HG02642 (cell line): ENCODE measurements around the gene IQGAP2.
"Not testable (repeated sequence)": the region's sequence is repeated elsewhere in the genome, so short reads cannot be mapped to it uniquely, and the experiment has no call there.

Source experiments
- ATAC-seq: cut with Tn5 transposase; IDR thresholded peaks from one replicate; pipeline ENCODE4 v1.9.1; 2021; ENCODE audit warnings: mild to moderate bottlenecking; ENCODE audit not compliant: unreplicated experiment, poor library complexity

IQGAP2 gene

DNA sequence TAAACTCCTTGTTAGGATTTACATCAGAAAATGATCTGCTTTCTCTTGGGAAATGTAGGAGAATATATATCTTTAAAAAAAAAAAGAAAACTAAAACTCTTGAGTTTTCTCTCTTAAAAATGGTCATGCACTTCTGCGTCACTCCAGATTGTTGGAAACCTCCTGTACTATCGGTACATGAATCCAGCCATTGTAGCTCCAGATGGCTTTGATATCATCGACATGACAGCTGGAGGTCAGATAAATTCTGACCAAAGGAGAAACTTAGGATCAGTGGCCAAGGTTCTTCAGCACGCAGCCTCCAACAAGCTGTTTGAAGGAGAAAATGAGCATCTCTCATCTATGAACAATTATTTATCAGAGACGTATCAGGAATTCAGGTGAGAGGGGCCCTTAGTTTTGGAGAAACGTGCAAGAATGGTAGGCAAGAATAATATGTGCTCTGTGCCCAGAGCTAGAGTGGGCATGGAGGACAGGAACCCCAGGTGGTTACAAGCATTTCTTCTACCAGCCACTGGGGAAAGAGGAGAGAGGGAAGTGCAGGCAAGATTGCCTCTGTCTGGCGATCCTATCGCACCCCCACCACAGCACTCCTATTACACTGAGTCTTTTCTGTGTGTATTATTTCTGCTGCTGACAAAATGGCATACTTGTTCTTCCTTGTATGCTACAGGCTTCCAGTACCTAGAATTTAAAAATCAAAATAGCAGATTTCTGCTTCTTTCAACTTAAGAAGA is 271.4 kb downstream of the IQGAP2 start:
- ATAC-seq = no peak

GRCh38 chr5:76675364-76675763 is 272.3 kb downstream of the IQGAP2 start:
- no peak for ATAC-seq

- ATAC-seq = no peak
Observed at GRCh38 chr5:76677849-76678472, 274.9 kb downstream of the IQGAP2 start.

DNA sequence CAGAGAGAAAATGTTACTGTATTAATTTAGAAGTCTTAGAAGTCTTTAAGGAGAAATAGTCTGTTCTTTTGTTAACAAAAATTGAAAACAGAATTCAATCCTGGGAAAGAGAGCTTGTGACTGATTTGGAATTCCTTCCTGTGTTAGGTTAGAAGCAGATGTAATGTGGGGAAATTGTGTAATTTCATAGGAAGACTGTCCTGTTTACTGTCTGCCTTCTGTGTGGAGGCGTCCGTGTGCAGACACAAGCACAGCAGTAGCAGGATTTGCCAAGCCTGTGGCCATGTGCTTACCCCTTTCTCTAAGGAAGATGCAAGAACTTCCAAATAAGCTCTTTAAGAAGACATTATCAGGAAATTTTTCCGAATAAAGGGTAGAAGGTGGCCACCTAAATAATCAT is 276.1 kb downstream of the IQGAP2 start:
- no peak for ATAC-seq

DNA sequence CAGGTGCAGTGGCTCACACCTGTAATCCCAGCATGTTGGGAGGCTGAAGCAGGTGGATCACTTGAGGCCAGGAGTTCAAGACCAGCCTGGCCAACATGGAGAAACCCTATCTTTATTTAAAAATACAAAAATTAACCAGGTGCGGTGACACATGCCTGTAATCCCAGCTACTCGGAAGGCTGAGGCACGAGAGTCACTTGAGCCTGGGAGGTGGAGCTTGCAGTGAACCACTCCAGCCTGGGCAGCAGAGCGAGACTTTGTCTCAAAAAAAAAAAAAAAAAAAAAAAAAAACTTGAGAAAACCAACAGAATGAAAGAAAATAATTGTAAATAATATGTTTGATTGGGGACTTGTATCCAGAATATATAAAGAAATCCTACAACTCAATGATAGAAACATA is 277.7 kb downstream of the IQGAP2 start:
- not testable (repeated sequence) for ATAC-seq

DNA sequence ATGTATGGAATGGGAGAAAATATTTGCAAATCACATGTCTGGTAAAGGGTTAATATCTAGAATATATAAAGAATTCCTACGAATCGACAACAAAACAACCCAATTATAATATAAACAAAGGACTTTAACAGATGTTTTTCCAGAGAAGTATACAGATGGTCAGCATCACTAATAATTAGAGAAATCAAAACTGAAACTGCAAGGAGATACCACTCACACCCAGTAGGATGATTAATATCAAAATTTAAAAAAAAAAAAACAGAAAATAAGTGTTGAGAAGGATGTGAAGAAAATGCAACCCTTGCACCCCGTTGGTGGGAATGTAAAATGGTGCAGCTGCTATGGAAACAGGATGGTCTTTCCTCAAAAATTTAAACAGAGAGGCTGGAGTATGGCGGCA is 278.2 kb downstream of the IQGAP2 start:
- no peak for ATAC-seq

DNA sequence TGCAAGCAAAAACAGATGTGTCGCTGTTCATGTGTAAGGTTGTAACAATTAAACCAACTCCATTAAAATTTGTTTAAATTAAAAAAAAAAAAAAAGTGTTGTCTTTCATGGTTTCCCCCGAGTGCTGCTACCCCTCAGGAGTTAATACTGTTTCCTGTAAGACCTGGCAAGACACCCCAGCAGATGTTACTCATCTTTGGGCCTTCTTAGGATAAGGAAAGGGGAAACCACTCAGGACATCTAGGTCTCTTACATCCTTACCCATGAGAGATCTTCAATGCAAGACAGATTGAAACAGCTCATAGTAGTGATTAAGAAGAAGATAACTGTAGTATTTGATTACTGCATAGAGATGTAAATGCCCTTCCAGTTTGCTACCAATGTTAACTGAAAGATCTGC is 279.3 kb downstream of the IQGAP2 start:
- no peak for ATAC-seq

DNA sequence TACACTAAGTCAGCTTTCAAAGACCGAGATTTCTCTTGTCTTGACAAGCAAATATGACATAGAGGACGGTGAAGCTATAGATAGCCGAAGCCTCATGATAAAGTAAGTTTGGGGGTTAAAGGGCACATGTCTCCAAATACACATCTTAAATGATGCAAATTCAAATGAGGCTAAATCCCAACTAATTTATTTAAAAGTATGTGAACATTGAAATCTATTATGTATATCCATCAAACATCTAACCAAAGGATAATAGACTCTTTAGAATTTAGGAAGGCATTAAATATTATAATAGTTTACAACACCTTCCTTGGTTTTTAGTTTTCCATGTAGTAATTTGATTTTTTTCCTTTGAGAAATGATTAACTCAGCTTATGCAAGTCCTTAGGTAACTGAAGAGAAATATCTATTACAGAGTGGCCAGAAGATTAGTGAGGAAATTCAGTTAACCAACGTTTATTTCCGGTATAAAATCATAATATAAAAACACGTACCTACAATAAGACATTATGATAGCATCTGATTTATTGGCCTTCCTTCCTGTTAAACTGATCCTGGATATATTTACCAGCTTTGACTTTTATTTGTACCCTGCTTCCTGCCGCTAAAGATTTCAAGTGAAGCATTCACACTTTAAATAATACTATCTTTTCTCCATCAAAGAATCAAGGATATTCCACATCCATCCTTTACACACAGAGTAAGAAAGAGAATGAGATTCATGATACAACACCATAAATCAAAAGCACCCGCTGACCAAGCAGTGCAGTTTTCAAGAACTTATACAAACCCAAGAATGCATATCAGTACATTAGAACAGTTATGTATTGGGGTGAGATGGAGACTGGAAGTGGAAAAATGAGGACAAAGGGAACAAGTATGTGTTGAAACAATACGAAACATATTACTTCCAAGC is 281.0 kb downstream of the IQGAP2 start:
- ATAC-seq = no peak

- ATAC-seq = no peak
Observed at GRCh38 chr5:76684756-76685519, 281.9 kb downstream of the IQGAP2 start.

DNA sequence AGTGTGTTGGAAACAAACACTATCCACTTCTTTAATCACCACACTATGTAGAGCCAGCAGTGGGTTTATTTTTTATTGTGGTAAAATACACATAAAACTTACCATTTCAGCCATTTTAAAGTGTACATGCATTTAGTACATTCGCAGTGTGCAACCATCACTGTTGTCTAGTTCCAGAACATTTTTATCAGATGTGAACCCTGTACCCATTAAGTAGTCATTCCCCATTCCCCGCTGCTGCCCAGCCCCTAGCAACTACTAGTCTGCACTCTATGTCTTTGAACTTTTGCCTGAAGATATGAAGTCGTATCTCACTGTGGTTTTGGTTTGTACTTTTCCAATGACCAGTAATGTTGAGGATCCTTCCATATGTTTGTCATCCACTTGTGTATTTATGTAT is 282.6 kb downstream of the IQGAP2 start:
- no peak for ATAC-seq

DNA sequence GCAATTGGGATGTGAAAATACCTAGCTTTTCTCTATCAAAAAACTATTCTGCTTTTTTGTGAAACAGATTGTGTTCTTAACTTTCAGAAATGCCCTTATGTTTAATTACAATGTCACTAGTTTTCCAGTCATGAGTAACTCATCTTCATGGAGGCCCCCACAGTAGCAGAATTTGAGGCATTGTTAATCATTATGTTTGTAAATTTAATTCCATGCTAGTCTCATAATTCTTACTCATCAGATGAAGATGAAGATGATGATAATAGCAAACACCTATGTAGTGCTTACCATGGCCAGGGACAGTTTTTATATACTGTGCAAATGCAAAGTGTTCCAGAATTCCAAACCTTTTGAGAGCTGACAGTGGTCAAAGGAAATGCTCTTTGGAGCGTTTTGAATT is 285.1 kb downstream of the IQGAP2 start:
- no peak for ATAC-seq

DNA sequence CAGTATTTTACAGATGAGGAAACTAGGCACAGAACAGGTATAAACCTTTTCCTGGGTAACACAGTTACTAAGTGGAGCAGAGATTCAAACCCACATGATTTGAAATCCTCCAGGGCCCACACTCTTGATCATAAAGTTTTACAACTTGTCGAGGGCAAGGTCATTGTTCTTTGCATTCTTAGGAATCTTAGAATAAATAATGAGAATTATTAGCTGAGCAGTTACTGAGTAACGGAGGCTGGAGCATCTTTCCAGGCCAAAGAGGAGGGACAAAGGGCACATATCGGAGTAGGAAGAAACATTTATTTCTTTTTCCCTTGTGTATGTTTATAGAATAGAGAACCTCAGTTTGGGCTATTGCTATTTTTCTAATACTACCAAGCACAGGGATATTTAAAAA is 285.8 kb downstream of the IQGAP2 start:
- no peak for ATAC-seq

- ATAC-seq = no peak
Observed at GRCh38 chr5:76689321-76690036, 286.4 kb downstream of the IQGAP2 start.

- no peak for ATAC-seq
Observed at GRCh38 chr5:76690037-76690679, 287.1 kb downstream of the IQGAP2 start.

GRCh38 chr5:76690704-76691466 is 287.8 kb downstream of the IQGAP2 start:
- no peak for ATAC-seq

GRCh38 chr5:76691467-76692273 is 288.6 kb downstream of the IQGAP2 start:
- no peak for ATAC-seq

- no peak for ATAC-seq
Observed at GRCh38 chr5:76692274-76692540, 289.1 kb downstream of the IQGAP2 start.

GRCh38 chr5:76692651-76693050 is 289.6 kb downstream of the IQGAP2 start:
- ATAC-seq = no peak
